H1 (cell line): ENCODE measurements around the gene PPM1F.

Experiments used
- CEBPB ChIP-seq: IDR thresholded peaks from 2 replicates; pipeline ENCODE4 v1.6.1; 2012; ENCODE audit warnings: low read depth, low read length
- CHD2 ChIP-seq: IDR thresholded peaks from 2 replicates; pipeline ENCODE4 v1.6.1; 2012; ENCODE audit warnings: low read length, improper control_type of control experiment
- FOSL1 ChIP-seq: IDR thresholded peaks from 2 replicates; pipeline ENCODE4 v1.6.1; 2011; ENCODE audit warnings: mild to moderate bottlenecking, low read depth, low read length, moderate library complexity; ENCODE audit not compliant: insufficient read depth
- JUND ChIP-seq: IDR thresholded peaks from 2 replicates; pipeline ENCODE4 v1.6.1; 2011; ENCODE audit warnings: mild to moderate bottlenecking, improper control_type of control experiment, low read length
- POLR2A ChIP-seq, 2 experiments: IDR thresholded peaks; 1 replicate in 1 of 2; 2 replicates in 1 of 2; pipeline ENCODE4 v1.6.1; 2011; ENCODE audit warnings: low read depth in 2 of 2, low read length in 2 of 2, mild to moderate bottlenecking in 2 of 2; ENCODE audit errors: control extremely low read depth in 1 of 2
- RAD21 ChIP-seq, 2 experiments: IDR thresholded peaks in 1 of 2; conservative IDR thresholded peaks in 1 of 2; 2 replicates each; pipeline ENCODE4 v1.6.1; 2011; ENCODE audit warnings: low read depth in 2 of 2, low read length in 2 of 2, improper control_type of control experiment in 1 of 2, inconsistent platforms in 1 of 2, mild to moderate bottlenecking in 1 of 2, moderate library complexity in 1 of 2
- TCF12 ChIP-seq: IDR thresholded peaks from 2 replicates; pipeline ENCODE4 v1.6.1; 2011; ENCODE audit warnings: low read depth, mild to moderate bottlenecking, low read length
- TF ChIP-seq, protein P1 (sequence below), 3 experiments: IDR thresholded peaks; 1 replicate in 2 of 3; 2 replicates in 1 of 3; pipeline versions ENCODE4 v1.5.1 to v1.6.1; 2011; ENCODE audit warnings: low read length in 3 of 3, mild to moderate bottlenecking in 3 of 3, inconsistent platforms in 2 of 3, low read depth in 1 of 3, moderate library complexity in 1 of 3; ENCODE audit not compliant: insufficient read depth in 1 of 3; ENCODE audit errors: control extremely low read depth in 1 of 3
- TF ChIP-seq, protein P2 (sequence below): IDR thresholded peaks from 2 replicates; pipeline ENCODE4 v1.6.1; 2012; ENCODE audit warnings: low read length, inconsistent platforms

DNA sequence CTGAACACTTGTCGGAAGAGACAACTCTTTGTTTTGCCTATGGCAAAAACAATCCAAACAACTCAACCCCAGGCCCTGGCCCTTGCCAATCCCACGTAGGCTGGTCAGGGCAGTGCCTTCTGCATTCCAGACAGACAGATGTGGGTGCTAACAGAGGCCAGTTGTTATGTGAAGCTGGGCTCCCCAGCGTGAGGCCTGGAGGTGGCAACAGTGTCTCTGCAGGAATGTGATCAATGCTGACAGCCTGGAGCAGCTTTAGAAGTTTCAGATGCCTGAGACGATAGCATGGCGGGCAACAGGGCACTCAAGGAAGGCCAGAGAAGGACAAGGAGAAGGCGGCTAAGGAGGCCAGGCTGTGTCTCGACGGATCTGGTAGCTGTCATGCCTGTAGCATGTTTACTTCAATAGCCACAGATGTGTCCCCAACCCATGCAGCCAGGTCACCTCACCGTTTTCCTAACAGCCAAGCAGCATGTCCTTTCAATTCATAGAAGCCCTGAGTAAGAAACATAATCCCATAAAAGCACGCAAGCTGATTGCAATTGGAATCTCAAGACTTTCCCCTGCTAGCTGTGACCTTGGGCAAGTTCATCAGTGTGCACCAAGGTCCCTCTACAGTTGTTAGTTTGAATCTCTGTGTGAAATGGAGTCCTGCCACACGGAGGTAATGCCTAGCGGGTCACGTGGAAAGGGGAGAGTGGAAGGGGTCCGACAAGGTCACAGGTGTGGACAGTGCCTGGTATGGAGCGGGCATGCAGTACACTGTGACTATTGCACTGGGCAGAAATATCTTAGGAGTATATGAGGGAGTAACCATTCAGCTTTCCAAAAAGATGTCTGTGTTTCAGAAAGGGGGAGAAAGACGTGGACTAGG is 14.2 kb upstream of the PPM1F start:
- TF ChIP-seq, protein P1, sequence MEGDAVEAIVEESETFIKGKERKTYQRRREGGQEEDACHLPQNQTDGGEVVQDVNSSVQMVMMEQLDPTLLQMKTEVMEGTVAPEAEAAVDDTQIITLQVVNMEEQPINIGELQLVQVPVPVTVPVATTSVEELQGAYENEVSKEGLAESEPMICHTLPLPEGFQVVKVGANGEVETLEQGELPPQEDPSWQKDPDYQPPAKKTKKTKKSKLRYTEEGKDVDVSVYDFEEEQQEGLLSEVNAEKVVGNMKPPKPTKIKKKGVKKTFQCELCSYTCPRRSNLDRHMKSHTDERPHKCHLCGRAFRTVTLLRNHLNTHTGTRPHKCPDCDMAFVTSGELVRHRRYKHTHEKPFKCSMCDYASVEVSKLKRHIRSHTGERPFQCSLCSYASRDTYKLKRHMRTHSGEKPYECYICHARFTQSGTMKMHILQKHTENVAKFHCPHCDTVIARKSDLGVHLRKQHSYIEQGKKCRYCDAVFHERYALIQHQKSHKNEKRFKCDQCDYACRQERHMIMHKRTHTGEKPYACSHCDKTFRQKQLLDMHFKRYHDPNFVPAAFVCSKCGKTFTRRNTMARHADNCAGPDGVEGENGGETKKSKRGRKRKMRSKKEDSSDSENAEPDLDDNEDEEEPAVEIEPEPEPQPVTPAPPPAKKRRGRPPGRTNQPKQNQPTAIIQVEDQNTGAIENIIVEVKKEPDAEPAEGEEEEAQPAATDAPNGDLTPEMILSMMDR (IDR thresholded peaks at IDR 0.05; ENCODE audit: control extremely low read depth in 1 of 3, insufficient read depth in 1 of 3, low read depth in 1 of 3, low read length in 3 of 3), result no peak
- TF ChIP-seq POLR2A (IDR thresholded peaks at IDR 0.05; ENCODE audit: control extremely low read depth in 1 of 2, low read depth in 2 of 2, low read length in 2 of 2) (no peak), CHD2 (no peak), CEBPB (no peak), TCF12 (no peak), FOSL1 (no peak), JUND (no peak), RAD21 (IDR thresholded peaks at IDR 0.05 in 1 of 2, conservative IDR thresholded peaks at IDR 0.05 in 1 of 2; ENCODE audit: low read depth in 2 of 2, low read length in 2 of 2) (no peak)
- TF ChIP-seq, protein P2, sequence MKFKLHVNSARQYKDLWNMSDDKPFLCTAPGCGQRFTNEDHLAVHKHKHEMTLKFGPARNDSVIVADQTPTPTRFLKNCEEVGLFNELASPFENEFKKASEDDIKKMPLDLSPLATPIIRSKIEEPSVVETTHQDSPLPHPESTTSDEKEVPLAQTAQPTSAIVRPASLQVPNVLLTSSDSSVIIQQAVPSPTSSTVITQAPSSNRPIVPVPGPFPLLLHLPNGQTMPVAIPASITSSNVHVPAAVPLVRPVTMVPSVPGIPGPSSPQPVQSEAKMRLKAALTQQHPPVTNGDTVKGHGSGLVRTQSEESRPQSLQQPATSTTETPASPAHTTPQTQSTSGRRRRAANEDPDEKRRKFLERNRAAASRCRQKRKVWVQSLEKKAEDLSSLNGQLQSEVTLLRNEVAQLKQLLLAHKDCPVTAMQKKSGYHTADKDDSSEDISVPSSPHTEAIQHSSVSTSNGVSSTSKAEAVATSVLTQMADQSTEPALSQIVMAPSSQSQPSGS, result no peak
